Measurements from ENCODE around the gene RAPGEF6. TPM values are rescaled to one million over a fixed set of nuclear protein-coding genes. Genes with fewer than 3 reads are reported as not detected.

Gene RAPGEF6
- total and polyA plus RNA-seq, 4 donors: 3.9 to 73.1 (median 10.8) TPM

GRCh38 chr5:131533836-131534235, 101.2 kb downstream of the RAPGEF6 start:
- no peak for DNase-seq
- WGBS, 2 donors: 93 to 96% methylated on average over 1 of the region's 1 CpG
- no peak for ATAC-seq (ENCODE audit: insufficient read depth, low FRiP score)
- peaks cover 0 to 2% (median 0%) of the 10 kb centered on the region in 4 donors for H3K36me3 ChIP-seq (ENCODE audit: control insufficient read depth in 4 of 4, insufficient read depth in 4 of 4, low read length in 4 of 4)
- TF ChIP-seq, protein P1, sequence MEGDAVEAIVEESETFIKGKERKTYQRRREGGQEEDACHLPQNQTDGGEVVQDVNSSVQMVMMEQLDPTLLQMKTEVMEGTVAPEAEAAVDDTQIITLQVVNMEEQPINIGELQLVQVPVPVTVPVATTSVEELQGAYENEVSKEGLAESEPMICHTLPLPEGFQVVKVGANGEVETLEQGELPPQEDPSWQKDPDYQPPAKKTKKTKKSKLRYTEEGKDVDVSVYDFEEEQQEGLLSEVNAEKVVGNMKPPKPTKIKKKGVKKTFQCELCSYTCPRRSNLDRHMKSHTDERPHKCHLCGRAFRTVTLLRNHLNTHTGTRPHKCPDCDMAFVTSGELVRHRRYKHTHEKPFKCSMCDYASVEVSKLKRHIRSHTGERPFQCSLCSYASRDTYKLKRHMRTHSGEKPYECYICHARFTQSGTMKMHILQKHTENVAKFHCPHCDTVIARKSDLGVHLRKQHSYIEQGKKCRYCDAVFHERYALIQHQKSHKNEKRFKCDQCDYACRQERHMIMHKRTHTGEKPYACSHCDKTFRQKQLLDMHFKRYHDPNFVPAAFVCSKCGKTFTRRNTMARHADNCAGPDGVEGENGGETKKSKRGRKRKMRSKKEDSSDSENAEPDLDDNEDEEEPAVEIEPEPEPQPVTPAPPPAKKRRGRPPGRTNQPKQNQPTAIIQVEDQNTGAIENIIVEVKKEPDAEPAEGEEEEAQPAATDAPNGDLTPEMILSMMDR (IDR thresholded peaks at IDR 0.05; ENCODE audit: control extremely low read depth, extremely low read depth): no peak
- H3K9ac ChIP-seq (ENCODE audit: insufficient read depth in 1 of 2, low read length in 2 of 2): no peak overlapping the region
- no peak overlapping the region for H3K4me3 ChIP-seq
- peaks cover 0 to 13% (median 0%) of the 10 kb centered on the region in 5 donors for H3K4me1 ChIP-seq (ENCODE audit: control insufficient read depth in 5 of 5, insufficient read depth in 5 of 5, low read length in 5 of 5)
- no peaks in the 10 kb centered on the region for H3K27me3 ChIP-seq (ENCODE audit: control insufficient read depth in 3 of 3, insufficient read depth in 3 of 3, low read length in 2 of 3)
- H3K27ac ChIP-seq (ENCODE audit: low read depth in 1 of 2, low read length in 1 of 2): no peak overlapping the region
- no peaks in the 10 kb centered on the region for H3K9me3 ChIP-seq (ENCODE audit: control insufficient read depth in 4 of 4, insufficient read depth in 3 of 4, low read length in 3 of 4)

DNA sequence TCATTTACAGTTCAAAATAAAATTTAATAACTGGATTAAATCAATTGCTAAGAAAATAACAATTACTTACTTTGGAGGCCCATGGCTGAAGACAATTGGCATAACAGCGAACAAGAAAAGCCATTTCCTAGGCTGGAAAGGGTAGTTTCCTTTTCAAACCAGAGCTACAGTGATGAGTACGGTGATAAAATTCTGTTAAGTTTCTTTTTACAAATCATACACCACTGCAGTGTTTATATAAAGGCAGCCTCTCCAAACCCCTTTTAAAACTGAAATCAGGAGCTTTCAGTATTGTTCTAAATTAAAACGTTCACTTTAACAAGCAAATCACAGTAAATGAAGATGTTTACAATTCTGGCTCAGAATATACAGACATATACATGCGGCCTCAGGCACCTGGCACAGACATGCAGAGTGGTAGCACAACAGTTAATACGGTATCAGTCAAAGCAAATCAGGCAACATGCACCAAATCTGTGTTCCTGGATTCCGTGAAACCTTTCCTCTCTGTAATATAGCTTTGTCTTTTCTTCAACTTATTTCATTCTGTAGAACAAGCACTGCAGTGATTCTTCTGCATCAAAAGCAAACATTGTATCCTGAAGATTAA, 102.9 kb downstream of the RAPGEF6 start:
- Histone ChIP-seq H3K27ac (ENCODE audit: low read depth in 1 of 2, low read length in 1 of 2) (no peak overlapping the region), H3K9ac (ENCODE audit: insufficient read depth in 1 of 2, low read length in 2 of 2) (no peak overlapping the region), H3K27me3 (ENCODE audit: control insufficient read depth in 3 of 3, insufficient read depth in 3 of 3, low read length in 2 of 3) (no peaks in the 10 kb centered on the region), H3K36me3 (ENCODE audit: control insufficient read depth in 4 of 4, insufficient read depth in 4 of 4, low read length in 4 of 4) (no peaks in the 10 kb centered on the region), H3K4me3 (no peak overlapping the region), H3K9me3 (ENCODE audit: control insufficient read depth in 4 of 4, insufficient read depth in 3 of 4, low read length in 3 of 4) (no peaks in the 10 kb centered on the region), H3K4me1 (ENCODE audit: control insufficient read depth in 5 of 5, insufficient read depth in 5 of 5, low read length in 5 of 5) (peaks cover 0 to 13% (median 0%) of the 10 kb centered on the region in 5 donors)
- TF ChIP-seq, protein P1 (IDR thresholded peaks at IDR 0.05; ENCODE audit: control extremely low read depth, extremely low read depth): no peak
- DNase-seq: peak in 2 of 3 donors; percentile 13 to 16
- ATAC-seq (ENCODE audit: insufficient read depth, low FRiP score): no peak
- WGBS, 2 donors: 30 to 33% methylated on average over 6 of the region's 6 CpGs

GRCh38 chr5:131530706-131531331, 104.2 kb downstream of the RAPGEF6 start:
- H3K4me3 ChIP-seq: no peak overlapping the region
- H3K27ac ChIP-seq (ENCODE audit: low read depth in 1 of 2, low read length in 1 of 2): no peak overlapping the region
- no peaks in the 10 kb centered on the region for H3K9me3 ChIP-seq (ENCODE audit: control insufficient read depth in 4 of 4, insufficient read depth in 3 of 4, low read length in 3 of 4)
- peaks cover 0 to 15% (median 0%) of the 10 kb centered on the region in 5 donors for H3K4me1 ChIP-seq (ENCODE audit: control insufficient read depth in 5 of 5, insufficient read depth in 5 of 5, low read length in 5 of 5)
- TF ChIP-seq, protein P1 (IDR thresholded peaks at IDR 0.05; ENCODE audit: control extremely low read depth, extremely low read depth): no peak
- ATAC-seq (ENCODE audit: insufficient read depth, low FRiP score) (no peak), DNase-seq (no peak)
- 57 to 61% methylated on average over 2 of the region's 2 CpGs for WGBS, 2 donors
- H3K27me3 ChIP-seq (ENCODE audit: control insufficient read depth in 3 of 3, insufficient read depth in 3 of 3, low read length in 2 of 3): no peaks in the 10 kb centered on the region
- H3K36me3 ChIP-seq (ENCODE audit: control insufficient read depth in 4 of 4, insufficient read depth in 4 of 4, low read length in 4 of 4): no peaks in the 10 kb centered on the region
- no peak overlapping the region for H3K9ac ChIP-seq (ENCODE audit: insufficient read depth in 1 of 2, low read length in 2 of 2)
